GM21723 (cell line): ENCODE data around the gene S100A9.

Experiments used
- ATAC-seq: cut with Tn5 transposase; IDR thresholded peaks from one replicate; pipeline ENCODE4 v1.9.1; 2021; ENCODE audit warnings: mild to moderate bottlenecking, moderate library complexity; ENCODE audit not compliant: unreplicated experiment

The S100A9 gene

DNA sequence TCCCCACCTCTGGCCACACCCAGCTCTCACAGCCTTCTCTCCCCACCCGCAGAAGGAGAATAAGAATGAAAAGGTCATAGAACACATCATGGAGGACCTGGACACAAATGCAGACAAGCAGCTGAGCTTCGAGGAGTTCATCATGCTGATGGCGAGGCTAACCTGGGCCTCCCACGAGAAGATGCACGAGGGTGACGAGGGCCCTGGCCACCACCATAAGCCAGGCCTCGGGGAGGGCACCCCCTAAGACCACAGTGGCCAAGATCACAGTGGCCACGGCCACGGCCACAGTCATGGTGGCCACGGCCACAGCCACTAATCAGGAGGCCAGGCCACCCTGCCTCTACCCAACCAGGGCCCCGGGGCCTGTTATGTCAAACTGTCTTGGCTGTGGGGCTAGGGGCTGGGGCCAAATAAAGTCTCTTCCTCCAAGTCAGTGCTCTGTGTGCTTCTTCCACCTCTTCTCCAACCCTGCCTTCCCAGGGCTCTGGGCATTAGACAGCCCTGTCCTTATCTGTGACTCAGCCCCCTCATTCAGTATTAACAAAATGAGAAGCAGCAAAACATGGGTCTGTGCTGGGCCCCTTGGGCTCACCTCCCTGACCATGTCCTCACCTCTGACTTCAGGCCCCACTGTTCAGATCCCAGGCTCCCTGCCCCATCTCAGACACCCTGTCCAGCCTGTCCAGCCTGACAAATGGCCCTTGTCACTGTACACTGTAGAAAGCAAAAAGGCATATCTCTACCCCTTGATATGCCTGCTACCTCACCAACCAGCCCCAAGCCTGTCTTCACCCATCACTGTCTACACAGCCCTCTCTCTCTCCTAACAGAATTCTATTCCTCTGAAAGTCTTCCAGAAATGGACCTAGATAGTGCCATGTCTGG, 3.2 kb downstream of the S100A9 start:
- ATAC-seq = no peak

DNA sequence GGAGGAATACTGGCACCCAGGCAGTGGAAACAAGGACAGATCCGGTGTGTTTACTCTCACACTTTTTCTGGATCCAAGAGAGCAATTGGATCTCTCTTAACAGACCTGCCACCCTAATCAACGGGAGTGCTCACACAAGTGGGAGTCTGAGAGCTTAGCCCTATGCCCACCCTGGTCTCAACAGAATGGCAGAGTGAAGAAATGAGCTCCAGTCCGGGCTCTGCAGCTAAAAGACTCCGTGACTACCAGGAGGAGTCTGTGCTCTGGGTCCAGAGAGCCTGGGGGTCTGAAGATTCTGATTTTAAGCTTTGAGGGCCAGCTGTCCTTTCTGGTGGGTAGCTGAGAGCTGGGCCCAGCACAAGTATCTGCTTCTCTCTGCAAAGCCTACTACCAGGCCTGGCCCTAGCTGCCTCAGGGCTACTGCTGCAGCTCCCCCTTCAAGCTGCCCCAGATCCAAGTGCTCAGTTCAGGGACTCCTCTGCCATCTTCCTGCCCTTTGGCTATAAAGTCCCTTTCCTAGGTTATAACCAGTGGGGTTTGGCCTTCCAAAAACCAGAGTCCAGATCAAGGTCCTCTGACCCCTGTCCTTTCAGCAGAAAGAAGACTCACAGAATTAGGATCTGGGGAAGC, 3.9 kb downstream of the S100A9 start:
- no peak for ATAC-seq

GRCh38 chr1:153362187-153362775, 4.6 kb downstream of the S100A9 start:
- no peak for ATAC-seq

- ATAC-seq = no peak
These were observed 6.0 kb downstream of the S100A9 start for GRCh38 chr1:153363641-153364040.

DNA sequence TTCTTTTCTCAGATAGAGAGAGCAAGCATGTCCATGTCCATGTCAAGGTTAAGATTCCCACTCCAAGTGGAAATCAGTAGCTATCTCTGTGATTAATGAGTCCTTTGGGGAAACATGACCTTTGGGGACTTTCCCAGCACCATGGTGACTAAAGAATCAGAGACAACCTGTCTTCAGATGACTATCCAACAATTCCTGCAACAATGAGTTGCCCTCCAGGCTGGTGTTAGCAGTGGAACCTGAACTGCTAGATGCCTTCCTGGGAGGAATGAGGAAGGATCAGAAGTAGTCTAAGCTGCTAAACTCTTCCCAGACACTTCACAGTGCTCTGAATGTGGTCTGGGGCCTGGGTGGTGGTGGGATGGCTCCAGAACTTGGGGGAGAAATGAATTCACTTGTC, 6.5 kb downstream of the S100A9 start:
- no peak for ATAC-seq

- ATAC-seq = no peak
These were observed 7.4 kb downstream of the S100A9 start for GRCh38 chr1:153364766-153365666.

GRCh38 chr1:153365696-153366095, 8.0 kb downstream of the S100A9 start:
- no peak for ATAC-seq

DNA sequence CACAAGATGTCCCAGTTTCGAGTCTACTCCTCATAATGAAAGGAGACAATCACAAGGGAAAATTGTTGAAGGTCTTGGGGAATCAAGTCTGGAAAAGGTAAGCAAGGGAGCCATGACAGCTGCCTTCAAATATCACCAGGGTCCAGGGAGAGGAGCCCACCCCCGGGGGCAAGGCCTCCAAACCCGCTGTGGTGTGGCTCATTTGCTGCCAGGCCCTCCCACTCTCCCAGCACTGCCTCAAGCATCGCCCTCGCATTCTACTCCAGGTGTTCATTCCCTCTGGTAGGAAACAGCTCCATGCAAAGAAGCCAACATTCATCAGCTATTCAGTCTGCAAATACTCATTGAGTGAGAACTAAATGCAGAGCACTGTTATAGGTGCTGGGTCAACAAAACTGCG, 8.6 kb downstream of the S100A9 start:
- ATAC-seq = no peak

- ATAC-seq = no peak
These were observed 9.4 kb downstream of the S100A9 start for GRCh38 chr1:153367090-153367489.

- ATAC-seq = no peak
These were observed 10.8 kb downstream of the S100A9 start for GRCh38 chr1:153368495-153368894.

- no peak for ATAC-seq
These were observed 12.5 kb downstream of the S100A9 start for GRCh38 chr1:153370146-153370545.

- no peak for ATAC-seq
These were observed 13.6 kb downstream of the S100A9 start for GRCh38 chr1:153371231-153371630.

- no peak for ATAC-seq
These were observed 14.9 kb downstream of the S100A9 start for GRCh38 chr1:153372571-153372970.

DNA sequence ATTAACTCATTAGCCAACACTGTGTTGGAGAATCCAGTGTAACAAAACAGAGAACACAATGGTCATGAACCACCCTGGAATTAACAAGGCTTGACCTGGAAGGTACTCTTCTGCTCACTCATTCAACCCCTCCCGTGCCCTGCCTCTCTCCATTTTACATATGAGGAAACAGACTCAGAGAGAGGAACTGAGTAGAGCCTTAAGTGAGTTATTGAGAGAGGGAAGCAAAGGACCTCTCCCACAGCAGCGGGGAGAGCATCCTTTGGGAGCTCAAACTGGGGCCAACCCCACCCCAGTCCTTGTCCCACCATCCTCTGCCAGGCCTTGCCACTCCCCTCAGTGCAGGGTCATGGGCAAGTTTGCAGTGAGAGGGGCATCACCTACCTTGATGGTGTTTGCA, 16.4 kb downstream of the S100A9 start:
- no peak for ATAC-seq

DNA sequence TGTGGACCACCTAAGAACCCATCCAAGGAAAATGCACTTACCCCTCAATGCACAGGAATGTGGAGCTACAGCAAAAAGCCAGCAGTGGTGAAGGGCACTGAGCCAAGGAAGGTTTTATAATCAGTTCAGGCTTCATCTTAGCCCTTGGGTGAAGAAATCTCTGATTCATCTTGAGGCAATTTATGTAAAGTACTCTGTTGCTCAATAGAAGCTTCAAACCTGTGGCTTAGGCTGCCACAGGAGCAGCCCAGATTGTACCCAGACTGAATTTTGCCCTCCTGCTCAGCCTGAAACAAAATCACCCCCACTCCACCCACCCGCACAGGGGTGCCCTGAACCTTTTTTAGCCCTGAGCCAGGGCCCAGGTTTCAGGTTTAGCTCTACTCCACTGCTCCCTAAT, 17.9 kb downstream of the S100A9 start, which contains the start of gene S100A12:
Gene S100A12 (minus strand): TSS at position 111 of the 400 bp plus-strand sequence. CDS start 1,029 bp downstream, outside the sequence.
- no peak for ATAC-seq

GRCh38 chr1:153379591-153379990, 21.9 kb downstream of the S100A9 start:
- no peak for ATAC-seq

- no peak for ATAC-seq
These were observed 23.1 kb downstream of the S100A9 start for GRCh38 chr1:153380711-153381110.

- ATAC-seq = no peak
These were observed 27.4 kb downstream of the S100A9 start for GRCh38 chr1:153384958-153385580.

DNA sequence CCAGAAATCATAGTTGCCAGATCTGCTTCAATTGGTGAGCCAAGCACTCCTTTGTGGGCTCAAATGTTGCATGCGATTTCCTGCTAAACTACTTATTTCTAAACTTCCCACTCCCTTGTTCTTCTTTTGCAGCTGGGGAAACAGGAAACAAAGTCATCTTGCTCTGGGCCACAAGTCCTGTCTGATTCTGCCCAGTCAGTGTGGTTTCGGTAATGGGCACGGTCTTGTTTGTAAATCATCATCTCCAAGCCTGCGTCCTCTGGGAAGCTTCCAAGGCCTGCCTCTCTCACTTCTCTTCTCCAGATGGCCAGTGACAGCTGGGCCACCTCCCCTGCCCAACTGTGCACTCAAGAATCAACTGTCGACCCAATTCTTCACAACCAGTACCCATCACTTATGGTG, 28.8 kb downstream of the S100A9 start:
- ATAC-seq = no peak

- ATAC-seq = no peak
These were observed 29.3 kb downstream of the S100A9 start for GRCh38 chr1:153387001-153387400.
